GM12878 (cell line): ENCODE measurements around the gene CREBBP. TPM values are rescaled to one million over a fixed set of nuclear protein-coding genes. Genes with fewer than 3 reads are reported as not detected.

Experiments
- ATAC-seq: fragments of 200-7000 bp; cut with Tn5 transposase; 3 replicates; pipeline ENCODE4 v1.9.1; 2020; ENCODE audit warnings: mild to moderate bottlenecking, moderate library complexity
- BruUV-seq: library from RNA; stranded (reverse); fragments of 400-500 nt; replicated peaks from 2 replicates; lab custom pipeline; 2021; lab: Mats Ljungman, UMichigan
- CTCF ChIA-PET: fragments of 300-600 bp; sonication (Branson Sonifier 250); formaldehyde crosslinking; extraction: SDS; loops from one replicate; lab custom pipeline; 2021; ENCODE audit warnings: inconsistent platforms; lab: Yijun Ruan, JAX
- POLR2A ChIA-PET: fragments of 350-600 bp; formaldehyde crosslinking; extraction: SDS; loops from one replicate; lab custom pipeline; 2021; ENCODE audit warnings: inconsistent platforms; lab: Charles Lee
- RAD21 ChIA-PET: fragments of 300-600 bp; sonication (Branson Sonifier 250); formaldehyde crosslinking; loops from one replicate; lab custom pipeline; 2023; ENCODE audit warnings: antibody characterized with exemption; ENCODE audit not compliant: unreplicated experiment; lab: Charles Lee
- SMC1A ChIA-PET: fragments of 300-600 bp; sonication (Branson Sonifier 250); formaldehyde crosslinking; loops from one replicate; lab custom pipeline; 2023; ENCODE audit not compliant: unreplicated experiment, uncharacterized antibody; lab: Charles Lee
- DNase-seq: peaks from one replicate; pipeline ENCODE4 v3.0.0-alpha.2; 2011; ENCODE audit warnings: low read depth, low spot score
- FAIRE-seq: peaks from 3 replicates; lab custom pipeline; 2011; peaks lifted over from hg19 to GRCh38; lab: Jason Lieb, UNC
- H2AFZ ChIP-seq: 2 replicates; pipeline ENCODE4 v1.6.0; 2011; ENCODE audit warnings: low read depth, low read length, control low read depth; ENCODE audit not compliant: control insufficient read depth
- H3K27ac ChIP-seq: 2 replicates; pipeline ENCODE4 v1.5.1; 2011; ENCODE audit warnings: control low read depth; ENCODE audit not compliant: control insufficient read depth, insufficient read depth
- H3K27me3 ChIP-seq, 2 experiments: replicated peaks in 1 of 2; 2 replicates each; pipeline versions ENCODE4 v1.6.0 to v1.6.1; 2011; ENCODE audit warnings: low read length in 1 of 2; ENCODE audit not compliant: control insufficient read depth in 2 of 2, insufficient read depth in 2 of 2
- H3K36me3 ChIP-seq, 2 experiments: 2 replicates each; pipeline ENCODE4 v1.5.1; 2011; ENCODE audit warnings: low read length in 1 of 2; ENCODE audit not compliant: control insufficient read depth in 2 of 2, insufficient read depth in 2 of 2
- H3K4me1 ChIP-seq: 2 replicates; pipeline ENCODE4 v1.6.1; 2011; ENCODE audit warnings: mild to moderate bottlenecking, low read length, moderate library complexity, mixed read lengths; ENCODE audit not compliant: control insufficient read depth, insufficient read depth
- H3K4me2 ChIP-seq: 2 replicates; pipeline ENCODE4 v1.6.0; 2011; ENCODE audit warnings: control low read depth; ENCODE audit not compliant: control insufficient read depth, insufficient read depth
- H3K4me3 ChIP-seq: fragments of 200-600 bp; sonication (generic); 2 replicates; pipeline ENCODE4 v1.5.1; 2016
- H3K79me2 ChIP-seq: 2 replicates; pipeline ENCODE4 v1.6.0; 2011; ENCODE audit warnings: low read length; ENCODE audit not compliant: control insufficient read depth, insufficient read depth
- H3K9ac ChIP-seq: 2 replicates; pipeline ENCODE4 v1.8.0; 2011; ENCODE audit warnings: low read length, control low read depth, mixed read lengths; ENCODE audit not compliant: control insufficient read depth, insufficient read depth
- H3K9me3 ChIP-seq: replicated peaks from 3 replicates; pipeline ENCODE4 v1.5.1; 2011; ENCODE audit warnings: mild to moderate bottlenecking, low read length; ENCODE audit not compliant: control insufficient read depth, insufficient read depth
- H4K20me1 ChIP-seq: 2 replicates; pipeline ENCODE4 v1.6.0; 2011; ENCODE audit not compliant: control insufficient read depth, insufficient read depth
- CHD4 ChIP-seq: fragments of 200-600 bp; sonication (generic); IDR thresholded peaks from 2 replicates; pipeline ENCODE4 v1.6.1; 2016; ENCODE audit warnings: mild to moderate bottlenecking
- EED ChIP-seq: sonication (generic); IDR thresholded peaks from 2 replicates; pipeline ENCODE4 v1.6.1; 2016; ENCODE audit warnings: antibody characterized with exemption, low read depth
- EP300 ChIP-seq, 2 experiments: fragments of 150-350 bp in 1 of 2; IDR thresholded peaks; 2 replicates each; pipeline ENCODE4 v1.6.1; 2011 to 2012; ENCODE audit warnings: low read depth in 2 of 2, low read length in 2 of 2, borderline replicate concordance in 1 of 2, improper control_type of control experiment in 1 of 2, inconsistent platforms in 1 of 2; ENCODE audit not compliant: control insufficient read depth in 1 of 2
- ETV6 ChIP-seq, 2 experiments: fragments of 450-650 bp in 1 of 2; IDR thresholded peaks in 1 of 2; conservative IDR thresholded peaks in 1 of 2; 2 replicates each; pipeline ENCODE4 v1.6.1; 2014; ENCODE audit warnings: antibody characterized with exemption in 1 of 2, borderline replicate concordance in 1 of 2, low read depth in 1 of 2, mild to moderate bottlenecking in 1 of 2, moderate library complexity in 1 of 2
- GABPA ChIP-seq: IDR thresholded peaks from 2 replicates; pipeline ENCODE4 v1.6.1; 2014; ENCODE audit warnings: antibody characterized with exemption, low read depth, mild to moderate bottlenecking, inconsistent platforms
- HDAC2 ChIP-seq: fragments of 200-600 bp; sonication (generic); IDR thresholded peaks from 2 replicates; pipeline ENCODE4 v1.6.1; 2017
- KAT2A ChIP-seq: conservative IDR thresholded peaks from 2 replicates; pipeline ENCODE4 v1.6.1; 2011; ENCODE audit warnings: low read depth, low read length; ENCODE audit not compliant: control insufficient read depth
- MTA2 ChIP-seq: fragments of 450-650 bp; IDR thresholded peaks from 2 replicates; pipeline ENCODE4 v1.6.1; 2016; ENCODE audit warnings: low read depth, mild to moderate bottlenecking, moderate library complexity
- NBN ChIP-seq: fragments of 450-650 bp; IDR thresholded peaks from 2 replicates; pipeline ENCODE4 v1.6.1; 2016
- NRF1 ChIP-seq: conservative IDR thresholded peaks from 2 replicates; pipeline ENCODE4 v1.6.1; 2011; ENCODE audit warnings: mild to moderate bottlenecking, low read depth, low read length, improper control_type of control experiment
- RAD51 ChIP-seq: fragments of 450-650 bp; IDR thresholded peaks from 2 replicates; pipeline ENCODE4 v1.6.1; 2016; ENCODE audit warnings: moderate library complexity, mild to moderate bottlenecking, inconsistent platforms
- SMAD5 ChIP-seq: IDR thresholded peaks from 2 replicates; pipeline ENCODE4 v1.6.1; 2016; ENCODE audit warnings: antibody characterized with exemption, low read depth
- SREBF2 ChIP-seq: IDR thresholded peaks from 2 replicates; pipeline ENCODE4 v1.6.1; 2012; ENCODE audit warnings: mild to moderate bottlenecking, low read length
- TAF1 ChIP-seq: IDR thresholded peaks from 2 replicates; pipeline ENCODE4 v1.6.1; 2011; ENCODE audit warnings: mild to moderate bottlenecking, low read depth, low read length, borderline replicate concordance
- TCF12 ChIP-seq: IDR thresholded peaks from 2 replicates; pipeline ENCODE4 v1.6.1; 2011; ENCODE audit warnings: low read depth, mild to moderate bottlenecking, low read length
- YY1 ChIP-seq: IDR thresholded peaks from 2 replicates; pipeline ENCODE4 v1.6.1; 2011; ENCODE audit warnings: low read depth, mild to moderate bottlenecking, low read length
- ZSCAN29 ChIP-seq: fragments of 450-650 bp; IDR thresholded peaks from 2 replicates; pipeline ENCODE4 v1.6.1; 2017; ENCODE audit warnings: mild to moderate bottlenecking, moderate library complexity
- WGBS: methylation state at CpG from one replicate; pipeline ENCODE4 v1.1.6; 2016; ENCODE audit warnings: low lambda C conversion rate; ENCODE audit not compliant: insufficient replicate concordance, insufficient coverage; ENCODE audit errors: missing lambda C conversion rate; 5-methylcytosine and 5-hydroxymethylcytosine counted together
- in situ Hi-C: fragments of 300-500 bp; cut with MboI; formaldehyde crosslinking; loops from 9 replicates; pipeline ENCODE4 v1.14.3; 2018; ENCODE audit warnings: mixed read lengths
- intact Hi-C: fragments of 100-400 bp; cut with micrococcal nuclease; formaldehyde crosslinking; loops from one replicate; pipeline ENCODE4 v1.14.2; 2022; ENCODE audit not compliant: unreplicated experiment
- polyA plus RNA-seq, 11 experiments: library from polyadenylated mRNA; depleted of rRNA in 4 of 11; unstranded in 6 of 11; stranded (reverse) in 5 of 11; fragments of >200 nt; fragmentation: Nextera tagmentation in 4 of 11; fragmentation: Illumina TruSeq in 1 of 11; extraction: Ambion mirVana in 4 of 11; extraction: Trizol in 1 of 11; gene quantifications; 1 replicate in 1 of 11; 2 replicates in 10 of 11; pipeline versions ENCODE4 v1.2.1 to v1.2.3, GENCODE V29; 2011 to 2016; ENCODE audit warnings: inconsistent platforms in 2 of 11, missing spikeins in 2 of 11, low read depth in 1 of 11
- total RNA-seq, 4 experiments: library from RNA; depleted of rRNA in 3 of 4; stranded (reverse); fragments of >200 nt in 3 of 4; fragmentation: Illumina TruSeq in 1 of 4; extraction: Trizol in 1 of 4; gene quantifications; 2 replicates each; pipeline versions ENCODE4 v1.2.1 to v1.2.3, GENCODE V29; 2013 to 2021
- TF ChIP-seq, protein P1 (sequence below): fragments of 450-650 bp; IDR thresholded peaks from 2 replicates; pipeline ENCODE4 v1.6.1; 2016; ENCODE audit warnings: mild to moderate bottlenecking
- TF ChIP-seq, protein P2 (sequence below): fragments of 450-650 bp; formaldehyde crosslinking; IDR thresholded peaks from 2 replicates; pipeline ENCODE4 v1.5.0; 2022; ENCODE audit warnings: mild to moderate bottlenecking, missing genetic modification characterization

The CREBBP gene
- total and polyA plus RNA-seq, 10 of the 15 experiments (the other 5 are each of a cell fraction or from before 2014, with no cell fraction given): 3.4 to 32.7 (median 7.9) TPM

DNA sequence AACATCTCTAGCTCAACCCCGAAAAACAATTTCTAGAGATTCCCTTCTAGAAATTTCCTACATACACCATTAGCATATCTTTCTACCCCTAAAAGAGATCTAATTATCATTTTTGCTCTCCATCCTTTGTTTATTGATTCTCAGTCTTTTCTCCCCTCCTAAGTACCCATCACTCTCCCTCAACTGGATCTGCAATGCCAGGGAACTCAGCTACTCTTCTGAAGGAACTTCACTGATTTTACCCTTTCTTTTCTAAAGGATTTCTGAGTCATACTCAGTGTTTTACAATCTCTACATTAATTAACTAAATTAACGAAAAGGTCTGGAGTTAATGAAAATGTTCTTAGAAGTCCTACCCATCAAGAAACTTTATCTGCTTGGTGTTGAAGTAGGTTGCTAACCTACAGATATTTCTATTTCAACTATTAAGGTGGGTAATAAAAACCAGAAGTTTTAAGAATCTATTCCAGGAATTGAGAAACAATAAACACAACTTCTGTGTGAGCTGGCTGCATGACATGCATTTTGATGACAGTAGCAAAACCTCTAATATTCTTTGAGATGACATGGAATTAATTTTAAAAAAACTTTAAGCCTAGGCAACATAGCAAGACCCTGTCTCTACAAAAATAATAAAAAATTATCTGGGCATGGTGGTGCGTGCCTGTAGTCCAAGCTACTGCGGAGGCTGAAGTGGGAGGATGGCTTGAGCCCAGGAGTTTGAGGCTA, 13.6 kb downstream of the CREBBP start (continued):
- TF ChIP-seq EP300 (IDR thresholded peaks at IDR 0.05; ENCODE audit: borderline replicate concordance in 1 of 2, control insufficient read depth in 1 of 2, low read depth in 2 of 2, low read length in 2 of 2): no peak
- no peak for TF ChIP-seq TAF1
- no peak for TF ChIP-seq YY1
- TF ChIP-seq GABPA: no peak
- no peak for TF ChIP-seq ETV6 (conservative IDR thresholded peaks at IDR 0.05 in 1 of 2, IDR thresholded peaks at IDR 0.05 in 1 of 2; ENCODE audit: borderline replicate concordance in 1 of 2, low read depth in 1 of 2)
- no peak for TF ChIP-seq NRF1
- TF ChIP-seq EED: no peak
- no peak for TF ChIP-seq HDAC2

DNA sequence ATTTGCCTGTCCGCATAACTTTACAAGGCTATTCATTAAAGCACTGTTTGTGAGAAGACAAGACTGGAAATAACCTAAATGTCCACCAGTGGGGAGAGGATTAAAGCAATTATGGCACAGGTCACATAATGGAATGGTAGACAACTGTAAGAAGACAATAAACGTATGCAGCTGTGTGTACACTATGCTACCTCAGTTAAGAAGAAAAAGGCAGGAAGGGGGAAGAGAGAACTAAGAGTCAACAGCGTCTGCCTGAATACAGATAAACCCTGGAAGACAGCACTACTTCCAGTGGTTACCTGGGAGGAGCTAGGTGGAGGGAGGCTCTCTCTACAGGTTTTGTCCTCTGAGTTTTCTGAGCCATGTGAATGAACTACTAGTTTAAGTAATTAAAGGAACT, 15.3 kb downstream of the CREBBP start:
- intact Hi-C loops (no loop called here), in situ Hi-C loops (no loop called here)
- Histone ChIP-seq H4K20me1 (peaks cover 7% of the 10 kb centered on the region), H3K36me3 (no peaks in the 10 kb centered on the region; a peak in 1 of 4 replicates), H3K9me3 (no peaks in the 10 kb centered on the region), H3K9ac (no peak overlapping the region), H3K27me3 (no peaks in the 10 kb centered on the region), H3K27ac (no peak overlapping the region), H3K4me1 (peaks cover 23% of the 10 kb centered on the region), H3K4me3 (no peak overlapping the region), H3K79me2 (peaks cover 90% of the 10 kb centered on the region), H3K4me2 (no peak overlapping the region), H2AFZ (no peak overlapping the region)
- FAIRE-seq (no peak), ATAC-seq (no peak), DNase-seq (no peak)
- WGBS: 94% methylated on average over 3 of the region's 3 CpGs
- ChIA-PET CTCF (interaction anchor here (0.6 to 6.2 kb wide), 2 partner anchors 12 to 821 kb away, joined by 3 to 35 read pairs; no protein-coding TSS in a partner anchor), POLR2A (no interaction called here), RAD21 (interaction anchor here (1.5 kb wide), 1 partner anchor 10 kb away, joined by 6 read pairs; no protein-coding TSS in a partner anchor), SMC1A (interaction anchor here (2.0 to 13.4 kb wide), 2 partner anchors 9 to 11 kb away, joined by 8 to 160 read pairs; no protein-coding TSS in a partner anchor)
- TF ChIP-seq ZSCAN29 (no peak), NBN (no peak), RAD51 (no peak), TCF12 (no peak), CHD4 (no peak), MTA2 (no peak), KAT2A (no peak), SREBF2 (no peak), SMAD5 (no peak)
- TF ChIP-seq, protein P1, sequence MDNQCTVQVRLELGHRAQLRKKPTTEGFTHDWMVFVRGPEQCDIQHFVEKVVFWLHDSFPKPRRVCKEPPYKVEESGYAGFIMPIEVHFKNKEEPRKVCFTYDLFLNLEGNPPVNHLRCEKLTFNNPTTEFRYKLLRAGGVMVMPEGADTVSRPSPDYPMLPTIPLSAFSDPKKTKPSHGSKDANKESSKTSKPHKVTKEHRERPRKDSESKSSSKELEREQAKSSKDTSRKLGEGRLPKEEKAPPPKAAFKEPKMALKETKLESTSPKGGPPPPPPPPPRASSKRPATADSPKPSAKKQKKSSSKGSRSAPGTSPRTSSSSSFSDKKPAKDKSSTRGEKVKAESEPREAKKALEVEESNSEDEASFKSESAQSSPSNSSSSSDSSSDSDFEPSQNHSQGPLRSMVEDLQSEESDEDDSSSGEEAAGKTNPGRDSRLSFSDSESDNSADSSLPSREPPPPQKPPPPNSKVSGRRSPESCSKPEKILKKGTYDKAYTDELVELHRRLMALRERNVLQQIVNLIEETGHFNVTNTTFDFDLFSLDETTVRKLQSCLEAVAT: no peak
- TF ChIP-seq, protein P2, sequence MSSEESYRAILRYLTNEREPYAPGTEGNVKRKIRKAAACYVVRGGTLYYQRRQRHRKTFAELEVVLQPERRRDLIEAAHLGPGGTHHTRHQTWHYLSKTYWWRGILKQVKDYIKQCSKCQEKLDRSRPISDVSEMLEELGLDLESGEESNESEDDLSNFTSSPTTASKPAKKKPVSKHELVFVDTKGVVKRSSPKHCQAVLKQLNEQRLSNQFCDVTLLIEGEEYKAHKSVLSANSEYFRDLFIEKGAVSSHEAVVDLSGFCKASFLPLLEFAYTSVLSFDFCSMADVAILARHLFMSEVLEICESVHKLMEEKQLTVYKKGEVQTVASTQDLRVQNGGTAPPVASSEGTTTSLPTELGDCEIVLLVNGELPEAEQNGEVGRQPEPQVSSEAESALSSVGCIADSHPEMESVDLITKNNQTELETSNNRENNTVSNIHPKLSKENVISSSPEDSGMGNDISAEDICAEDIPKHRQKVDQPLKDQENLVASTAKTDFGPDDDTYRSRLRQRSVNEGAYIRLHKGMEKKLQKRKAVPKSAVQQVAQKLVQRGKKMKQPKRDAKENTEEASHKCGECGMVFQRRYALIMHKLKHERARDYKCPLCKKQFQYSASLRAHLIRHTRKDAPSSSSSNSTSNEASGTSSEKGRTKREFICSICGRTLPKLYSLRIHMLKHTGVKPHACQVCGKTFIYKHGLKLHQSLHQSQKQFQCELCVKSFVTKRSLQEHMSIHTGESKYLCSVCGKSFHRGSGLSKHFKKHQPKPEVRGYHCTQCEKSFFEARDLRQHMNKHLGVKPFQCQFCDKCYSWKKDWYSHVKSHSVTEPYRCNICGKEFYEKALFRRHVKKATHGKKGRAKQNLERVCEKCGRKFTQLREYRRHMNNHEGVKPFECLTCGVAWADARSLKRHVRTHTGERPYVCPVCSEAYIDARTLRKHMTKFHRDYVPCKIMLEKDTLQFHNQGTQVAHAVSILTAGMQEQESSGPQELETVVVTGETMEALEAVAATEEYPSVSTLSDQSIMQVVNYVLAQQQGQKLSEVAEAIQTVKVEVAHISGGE (CRISPR knock-in tag): no peak
- no TSS peak for BruUV-seq
